ENCODE data around the gene ABHD3. TPM values are rescaled to one million over a fixed set of nuclear protein-coding genes. Genes with fewer than 3 reads are reported as not detected.

The ABHD3 gene, protein sequence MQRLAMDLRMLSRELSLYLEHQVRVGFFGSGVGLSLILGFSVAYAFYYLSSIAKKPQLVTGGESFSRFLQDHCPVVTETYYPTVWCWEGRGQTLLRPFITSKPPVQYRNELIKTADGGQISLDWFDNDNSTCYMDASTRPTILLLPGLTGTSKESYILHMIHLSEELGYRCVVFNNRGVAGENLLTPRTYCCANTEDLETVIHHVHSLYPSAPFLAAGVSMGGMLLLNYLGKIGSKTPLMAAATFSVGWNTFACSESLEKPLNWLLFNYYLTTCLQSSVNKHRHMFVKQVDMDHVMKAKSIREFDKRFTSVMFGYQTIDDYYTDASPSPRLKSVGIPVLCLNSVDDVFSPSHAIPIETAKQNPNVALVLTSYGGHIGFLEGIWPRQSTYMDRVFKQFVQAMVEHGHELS
- 10.5 and 17.3 TPM in 2 replicates for total RNA-seq

- peak; percentile 81 for DNase-seq (ENCODE audit: low read depth)
- no peak for FAIRE-seq
Measured at GRCh38 chr18:21704603-21705364, at the start of gene ABHD3. Gene ABHD3, minus strand, starts transcription at chr18:21704774. Its CDS starts 109 bp downstream, at chr18:21704665.

GRCh38 chr18:21747764-21748693 lies 43.5 kb upstream of the ABHD3 start:
- FAIRE-seq (no peak), DNase-seq (ENCODE audit: low read depth) (no peak)
- no peak for TF ChIP-seq CTCF (IDR thresholded peaks at IDR 0.05; ENCODE audit: insufficient read depth, low read length, severe bottlenecking)
- no peaks in the 10 kb centered on the region for H3K27me3 ChIP-seq (ENCODE audit: control insufficient read depth, insufficient read depth, low read length)
- no peak overlapping the region for H3K4me3 ChIP-seq (ENCODE audit: low read depth, low read length)
- H3K36me3 ChIP-seq (ENCODE audit: control insufficient read depth, insufficient read depth, low read length): no peaks in the 10 kb centered on the region

More at GRCh38 chr18:21704603-21705364, at the start of gene ABHD3:
- H3K4me3 ChIP-seq (ENCODE audit: low read depth, low read length): peak within 1 kb of the TSS; percentile 57
- no peaks in the 10 kb centered on the region for H3K27me3 ChIP-seq (ENCODE audit: control insufficient read depth, insufficient read depth, low read length)
- peak; percentile 50 for TF ChIP-seq CTCF (IDR thresholded peaks at IDR 0.05; ENCODE audit: insufficient read depth, low read length, severe bottlenecking)
- H3K36me3 ChIP-seq (ENCODE audit: control insufficient read depth, insufficient read depth, low read length): no peaks in the 10 kb centered on the region

DNA sequence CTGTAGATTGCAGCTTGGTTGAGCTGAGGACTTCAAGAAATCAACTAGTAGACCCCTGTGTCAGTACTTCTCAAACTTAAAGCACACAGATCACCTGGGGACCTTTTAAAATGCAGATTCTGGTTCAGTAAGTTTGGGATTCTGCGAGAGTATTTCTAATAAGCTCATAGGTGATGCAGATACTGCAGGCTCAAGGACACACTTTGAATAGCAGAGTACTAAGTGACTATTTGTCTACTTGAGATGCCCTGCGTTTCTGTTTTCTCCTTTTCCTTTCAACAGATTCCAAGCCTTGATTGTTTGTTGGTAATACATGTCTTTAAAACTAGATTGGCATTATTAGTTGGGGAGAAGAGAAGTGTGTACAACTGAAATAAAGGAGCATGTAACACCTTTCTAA lies 42.7 kb upstream of the ABHD3 start:
- TF ChIP-seq CTCF (IDR thresholded peaks at IDR 0.05; ENCODE audit: insufficient read depth, low read length, severe bottlenecking): no peak
- H3K36me3 ChIP-seq (ENCODE audit: control insufficient read depth, insufficient read depth, low read length): no peaks in the 10 kb centered on the region
- DNase-seq (ENCODE audit: low read depth) (no peak), FAIRE-seq (no peak)
- H3K4me3 ChIP-seq (ENCODE audit: low read depth, low read length): no peak overlapping the region
- H3K27me3 ChIP-seq (ENCODE audit: control insufficient read depth, insufficient read depth, low read length): no peaks in the 10 kb centered on the region

- DNase-seq (ENCODE audit: low read depth) (no peak), FAIRE-seq (no peak)
- Histone ChIP-seq H3K27me3 (ENCODE audit: control insufficient read depth, insufficient read depth, low read length) (no peaks in the 10 kb centered on the region), H3K36me3 (ENCODE audit: control insufficient read depth, insufficient read depth, low read length) (no peaks in the 10 kb centered on the region), H3K4me3 (ENCODE audit: low read depth, low read length) (no peak overlapping the region)
- TF ChIP-seq CTCF (IDR thresholded peaks at IDR 0.05; ENCODE audit: insufficient read depth, low read length, severe bottlenecking): no peak
Measured at GRCh38 chr18:21745231-21745630, 40.7 kb upstream of the ABHD3 start.

DNA sequence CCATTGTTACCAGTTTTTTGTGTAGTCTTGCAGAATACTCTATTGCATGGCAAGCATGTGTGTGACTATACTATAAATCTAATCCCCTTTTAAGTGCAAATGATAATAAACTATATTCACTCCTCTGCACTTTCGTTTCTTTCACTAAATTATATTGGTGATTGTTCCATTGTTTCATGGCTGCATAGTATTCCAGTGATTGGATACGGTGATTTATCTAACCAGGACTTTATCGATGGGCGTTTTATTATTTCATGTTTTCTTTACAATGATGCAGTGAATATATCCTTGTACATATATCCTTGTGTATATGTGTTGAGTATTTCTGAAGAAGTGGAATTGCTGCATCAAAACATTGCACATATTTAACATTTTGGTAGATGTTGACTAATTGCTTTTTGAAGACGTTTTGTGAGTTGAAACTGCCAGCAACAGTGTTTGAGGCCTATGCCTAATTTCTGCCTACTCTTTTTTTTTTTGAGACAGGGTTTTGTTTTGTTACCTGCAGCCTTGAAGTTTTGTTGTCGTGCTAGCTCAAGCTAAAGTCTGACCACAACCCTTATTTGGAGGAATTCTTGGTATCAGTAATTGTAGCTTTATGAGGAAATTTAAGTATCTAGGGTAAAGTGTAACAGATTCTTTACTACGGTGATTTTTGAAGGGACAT lies 38.7 kb upstream of the ABHD3 start:
- TF ChIP-seq CTCF (IDR thresholded peaks at IDR 0.05; ENCODE audit: insufficient read depth, low read length, severe bottlenecking): no peak
- no peak for DNase-seq (ENCODE audit: low read depth)
- FAIRE-seq: no peak
- H3K4me3 ChIP-seq (ENCODE audit: low read depth, low read length): no peak overlapping the region
- no peaks in the 10 kb centered on the region for H3K36me3 ChIP-seq (ENCODE audit: control insufficient read depth, insufficient read depth, low read length)
- no peaks in the 10 kb centered on the region for H3K27me3 ChIP-seq (ENCODE audit: control insufficient read depth, insufficient read depth, low read length)
